Fibroblast of villous mesenchyme (primary cell): Measurements from ENCODE around the gene CRHBP. TPM values are rescaled to one million over a fixed set of nuclear protein-coding genes. Genes with fewer than 3 reads are reported as not detected.
A peak's percentile ranks its signal among the peaks of the same experiment; 100 is the strongest.
"Not testable (repeated sequence)": the region's sequence is repeated elsewhere in the genome, so short reads cannot be mapped to it uniquely, and the experiment has no call there.

ENCODE experiments used
- DNase-seq: peaks from one replicate; pipeline ENCODE4 v3.0.0-alpha.2; 2010; ENCODE audit warnings: low read depth
- H3K4me3 ChIP-seq: 2 replicates; pipeline ENCODE4 v1.5.1; 2011; ENCODE audit warnings: low read depth, mild to moderate bottlenecking, low read length
- CTCF ChIP-seq: IDR thresholded peaks from 2 replicates; pipeline ENCODE4 v1.5.1; 2012; ENCODE audit warnings: low read depth, mild to moderate bottlenecking, low read length; ENCODE audit not compliant: insufficient read depth
- total RNA-seq: library from RNA; depleted of rRNA; stranded (reverse); fragments of >200 nt; gene quantifications from 2 replicates; pipeline ENCODE4 v1.2.3, GENCODE V29; 2012

CRHBP gene
- total RNA-seq, 1 donor, result not detected

- TF ChIP-seq CTCF, result no peak
- no peak for DNase-seq
- no peak overlapping the region for H3K4me3 ChIP-seq
Measured at GRCh38 chr5:76994337-76994736, 41.5 kb downstream of the CRHBP start.

- not testable (repeated sequence) for DNase-seq, H3K4me3 ChIP-seq
Measured at GRCh38 chr5:76998251-76998650, 45.4 kb downstream of the CRHBP start.

- no peak for TF ChIP-seq CTCF
- H3K4me3 ChIP-seq, result no peak overlapping the region
- DNase-seq, result peak; percentile 69
Measured at GRCh38 chr5:76999451-76999850, 46.6 kb downstream of the CRHBP start.

GRCh38 chr5:77003246-77003645 lies 50.4 kb downstream of the CRHBP start:
- no peak for TF ChIP-seq CTCF
- DNase-seq, result no peak
- H3K4me3 ChIP-seq, result no peak overlapping the region

DNA sequence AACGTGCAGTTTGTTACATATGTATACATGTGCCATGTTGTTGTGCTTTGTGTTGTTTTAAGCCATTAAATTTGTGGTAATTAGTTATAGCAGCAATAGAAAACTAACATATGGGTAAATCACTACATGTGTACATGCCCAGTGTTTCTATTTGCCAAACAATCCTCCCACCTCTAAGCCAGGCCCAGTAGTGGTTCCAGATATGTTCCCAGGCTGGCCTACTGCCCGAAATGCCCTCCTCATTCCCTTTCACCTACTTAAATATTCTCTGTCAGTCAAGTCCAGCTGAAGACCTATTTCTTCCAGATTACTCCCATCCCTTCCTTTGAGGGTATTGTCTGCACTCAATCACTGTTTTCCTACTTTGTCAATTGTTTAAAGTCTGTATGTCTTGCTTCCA lies 53.3 kb downstream of the CRHBP start:
- TF ChIP-seq CTCF, result no peak
- H3K4me3 ChIP-seq, result no peak overlapping the region
- DNase-seq, result no peak

DNA sequence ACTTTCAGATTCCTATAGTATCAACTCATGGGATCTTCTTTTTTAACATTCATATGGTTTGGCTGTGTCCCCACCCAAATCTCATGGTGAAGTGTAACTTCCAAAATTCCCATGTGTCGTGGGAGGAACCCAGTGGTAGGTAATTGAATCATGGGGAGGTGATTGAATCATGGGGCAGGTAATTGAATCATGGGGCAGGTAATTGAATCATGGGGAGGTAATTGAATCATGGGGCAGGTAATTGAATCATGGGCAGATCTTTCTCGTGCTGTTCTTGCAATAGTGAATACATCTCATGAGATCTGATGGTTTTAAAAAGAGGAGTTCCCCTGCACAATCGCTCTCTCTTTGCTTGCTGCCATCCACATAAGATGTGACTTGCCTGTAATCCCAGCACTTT lies 55.6 kb downstream of the CRHBP start:
- TF ChIP-seq CTCF, result no peak
- DNase-seq, result no peak
- H3K4me3 ChIP-seq, result no peak overlapping the region

- DNase-seq, result no peak
- H3K4me3 ChIP-seq, result no peak overlapping the region
- TF ChIP-seq CTCF, result no peak
Measured at GRCh38 chr5:77010243-77010642, 57.4 kb downstream of the CRHBP start.
